ENCODE results near the gene FGF12.

FGF12 gene

DNA sequence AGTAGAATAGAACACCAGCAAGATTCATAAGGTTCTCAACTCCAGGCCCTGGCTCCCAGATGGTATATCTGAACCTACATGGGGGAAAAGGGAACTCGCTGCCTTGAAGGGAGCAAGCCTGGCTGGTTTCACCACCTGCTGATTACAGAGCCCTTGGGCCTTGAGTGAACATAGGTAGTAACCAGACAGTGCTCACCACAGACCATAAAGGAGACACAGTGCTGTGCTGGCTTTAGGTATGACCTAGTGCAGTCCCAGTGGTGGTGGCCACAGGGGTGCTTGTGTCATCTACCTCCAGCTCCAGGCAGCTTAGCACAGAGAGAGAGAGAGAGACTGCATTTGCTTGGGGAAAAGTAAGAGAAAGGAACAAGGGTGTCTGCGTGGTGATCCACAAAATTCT is 409.8 kb downstream of the FGF12 start:
- DNase-seq (ENCODE audit: low spot score): no peak
- no peak for TF ChIP-seq CTCF (IDR thresholded peaks at IDR 0.05)
- H3K27ac ChIP-seq: no peak overlapping the region
- no peak overlapping the region for H3K4me3 ChIP-seq

GRCh38 chr3:192313605-192314004 is 413.7 kb downstream of the FGF12 start:
- no peak for TF ChIP-seq CTCF (IDR thresholded peaks at IDR 0.05)
- no peak for DNase-seq (ENCODE audit: low spot score)
- Histone ChIP-seq H3K4me3 (no peak overlapping the region), H3K27ac (no peak overlapping the region)

DNA sequence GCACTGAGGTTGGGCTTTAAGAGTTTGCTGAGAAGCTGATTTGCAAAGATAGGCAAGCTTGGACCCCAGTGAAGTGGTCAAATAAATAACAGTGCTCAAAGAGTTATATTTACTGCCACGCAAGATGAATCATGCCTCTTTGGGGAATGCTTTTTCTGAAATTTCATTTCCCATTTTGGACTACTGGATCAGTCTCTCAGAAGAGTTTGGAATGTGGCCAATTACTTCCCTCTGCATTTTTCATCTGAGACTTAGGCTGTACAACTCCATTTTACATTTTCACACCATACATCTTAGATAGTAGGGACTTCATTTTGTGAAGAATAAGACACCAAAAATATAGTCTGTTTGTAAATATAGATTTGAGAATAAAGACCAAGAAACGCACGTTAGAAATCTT is 419.7 kb downstream of the FGF12 start:
- TF ChIP-seq CTCF (IDR thresholded peaks at IDR 0.05): no peak
- no peak for DNase-seq (ENCODE audit: low spot score)

GRCh38 chr3:192303235-192303634 is 424.1 kb downstream of the FGF12 start:
- no peak for DNase-seq (ENCODE audit: low spot score)
- no peak overlapping the region for H3K4me3 ChIP-seq
- H3K27ac ChIP-seq: no peak overlapping the region
- TF ChIP-seq CTCF (IDR thresholded peaks at IDR 0.05): no peak

More for the DNA sequence above, 419.7 kb downstream of the FGF12 start:
- Histone ChIP-seq H3K27ac (no peak overlapping the region), H3K4me3 (no peak overlapping the region)

GRCh38 chr3:192302721-192303120 is 424.6 kb downstream of the FGF12 start:
- no peak for TF ChIP-seq CTCF (IDR thresholded peaks at IDR 0.05)
- Histone ChIP-seq H3K4me3 (no peak overlapping the region), H3K27ac (no peak overlapping the region)
- DNase-seq (ENCODE audit: low spot score): no peak

DNA sequence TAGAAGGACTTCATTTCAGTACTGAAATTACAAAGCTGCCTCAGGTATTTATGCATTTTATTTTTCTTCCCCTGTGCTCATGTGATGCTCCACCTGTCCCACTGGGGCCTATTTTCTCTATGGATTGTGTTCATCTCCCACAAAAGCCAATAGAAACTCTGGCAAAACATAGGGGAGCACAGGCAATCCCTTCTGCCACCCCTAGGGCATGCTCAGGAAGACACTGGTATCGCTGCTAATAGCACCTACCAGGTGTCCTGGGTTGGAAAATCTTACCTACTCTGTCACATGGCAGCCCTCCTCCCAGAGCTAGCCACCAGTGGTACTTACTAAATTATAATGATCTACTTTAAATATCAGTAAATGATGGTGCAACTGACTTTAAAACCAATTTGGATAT is 427.4 kb downstream of the FGF12 start:
- no peak overlapping the region for H3K27ac ChIP-seq
- no peak for TF ChIP-seq CTCF (IDR thresholded peaks at IDR 0.05)
- H3K4me3 ChIP-seq: no peak overlapping the region
- no peak for DNase-seq (ENCODE audit: low spot score)

GRCh38 chr3:192296845-192297244 is 430.5 kb downstream of the FGF12 start:
- Histone ChIP-seq H3K27ac (no peak overlapping the region), H3K4me3 (no peak overlapping the region)
- no peak for TF ChIP-seq CTCF (IDR thresholded peaks at IDR 0.05)
- no peak for DNase-seq (ENCODE audit: low spot score)
